ENCODE data around the gene GDPGP1. TPM values are rescaled to one million over a fixed set of nuclear protein-coding genes. Genes with fewer than 3 reads are reported as not detected.

GDPGP1 gene
- total and polyA plus RNA-seq, 9 of the 15 experiments (the other 6 are each of a cell fraction or from before 2014, with no cell fraction given) = 0.78 to 6.1 (median 2.8) TPM

- FAIRE-seq = no peak
- CTCF ChIA-PET (ENCODE audit: low intra/inter-chr PET ratio) = interaction anchor here (0.7 to 1.4 kb wide), 2 partner anchors 89 to 463 kb away, joined by 3 to 4 read pairs; no protein-coding TSS in a partner anchor
- no peaks in the 10 kb centered on the region for H3K9me1 ChIP-seq (ENCODE audit: control insufficient read depth, insufficient read depth, low read length)
- H3K36me3 ChIP-seq (ENCODE audit: control insufficient read depth, insufficient read depth, low read length) = peaks cover 56% of the 10 kb centered on the region
- POLR2A ChIA-PET = interaction anchor here (0.6 to 2.0 kb wide), 7 partner anchors 8 to 547 kb away, joined by 3 to 15 read pairs (median 3); partner anchors contain the start of gene SEMA4B
- peak overlapping the region; percentile 78 for H3K4me3 ChIP-seq
- 75% methylated on average over 12 of the region's 13 CpGs for WGBS (ENCODE audit: insufficient coverage, low coverage, missing lambda C conversion rate)
- H2AFZ ChIP-seq (ENCODE audit: low read depth, low read length) = no peak overlapping the region
- peak overlapping the region; percentile 94 for H3K4me2 ChIP-seq (ENCODE audit: insufficient read depth, low read length)
- peaks cover 32% of the 10 kb centered on the region for H3K79me2 ChIP-seq (ENCODE audit: control insufficient read depth, insufficient read depth, low read length)
- no TSS peak for BruUV-seq (replicated peaks)
- H3K9ac ChIP-seq (ENCODE audit: insufficient read depth in 1 of 2, low read depth in 2 of 2, low read length in 2 of 2) = peak overlapping the region; percentile 79 to 93
- in situ Hi-C loops (cut with MboI) = loop anchor here (10.0 kb wide), 1 partner anchor 447 kb away; no protein-coding TSS in a partner anchor
- H3K4me1 ChIP-seq (replicated peaks in 1 of 2; ENCODE audit: control insufficient read depth in 2 of 2, insufficient read depth in 2 of 2, low read length in 2 of 2) = peaks cover 7 to 43% of the 10 kb centered on the region in 2 experiments; a peak in 3 of 5 replicates
- intact Hi-C loops (cut with micrococcal nuclease) = loop anchor here (5.0 kb wide), 1 partner anchor 55 kb away; no protein-coding TSS in a partner anchor
- 0 out of 2 replicates have a peak, but pooled peaks cover 4% of the 10 kb centered on the region for H4K20me1 ChIP-seq (replicated peaks; ENCODE audit: control insufficient read depth, insufficient read depth, low read length)
- DNase-seq (ENCODE audit: extremely low read depth in 1 of 4, low spot score in 3 of 4) = no peak
- no peaks in the 10 kb centered on the region for H3K27me3 ChIP-seq (ENCODE audit: control insufficient read depth in 2 of 2, insufficient read depth in 2 of 2, low read length in 2 of 2)
- H3K9me3 ChIP-seq (replicated peaks; ENCODE audit: control insufficient read depth, insufficient read depth, low read depth, low read length) = no peaks in the 10 kb centered on the region
- ATAC-seq = no peak
- H3K27ac ChIP-seq (ENCODE audit: extremely low read depth, low read depth, low read length) = peak overlapping the region; percentile 83
- TF ChIP-seq ARID4B (CRISPR knock-in tag; IDR thresholded peaks at IDR 0.05) = 0 out of 2 replicates have a peak, but pooled peaks have one; percentile 30
- no peak for TF ChIP-seq NCOA2 (IDR thresholded peaks at IDR 0.05; ENCODE audit: partially characterized antibody in 2 of 2)
- TF ChIP-seq ZSCAN29 (IDR thresholded peaks at IDR 0.05) = no peak
- no peak for TF ChIP-seq NR2C2 (CRISPR knock-in tag; IDR thresholded peaks at IDR 0.05)
- no peak for TF ChIP-seq NR2C2 (tag; IDR thresholded peaks at IDR 0.05)
- TF ChIP-seq RBFOX2 (IDR thresholded peaks at IDR 0.05; ENCODE audit: low read depth, low read length) = no peak
- peak; percentile 39 for TF ChIP-seq WHSC1 (IDR thresholded peaks at IDR 0.05; ENCODE audit: low read length)
- peak; percentile 48; the same call in 1 of the 2 replicates for TF ChIP-seq ZBTB33 (CRISPR knock-in tag; IDR thresholded peaks at IDR 0.05)
- TF ChIP-seq ZFP30 (CRISPR knock-in tag; IDR thresholded peaks at IDR 0.05; ENCODE audit: borderline replicate concordance) = no peak
- TF ChIP-seq NR2C1 (IDR thresholded peaks at IDR 0.05) = no peak
- no peak for TF ChIP-seq NR2C1 (tag; IDR thresholded peaks at IDR 0.05)
- no peak for TF ChIP-seq ELF1 (tag; IDR thresholded peaks at IDR 0.05)
- no peak for TF ChIP-seq MIER1 (IDR thresholded peaks at IDR 0.05; ENCODE audit: low read depth)
- no peak for TF ChIP-seq STAT6 (CRISPR knock-in tag; IDR thresholded peaks at IDR 0.05)
Measured at GRCh38 chr15:90232196-90232595, 1.8 kb upstream of the GDPGP1 start.

Measured in K562 (cell line).